ENCODE data around the gene TFB2M. TPM values are rescaled to one million over a fixed set of nuclear protein-coding genes. Genes with fewer than 3 reads are reported as not detected.
"Not testable (repeated sequence)": the region's sequence is repeated elsewhere in the genome, so short reads cannot be mapped to it uniquely, and the experiment has no call there.

TFB2M gene, protein sequence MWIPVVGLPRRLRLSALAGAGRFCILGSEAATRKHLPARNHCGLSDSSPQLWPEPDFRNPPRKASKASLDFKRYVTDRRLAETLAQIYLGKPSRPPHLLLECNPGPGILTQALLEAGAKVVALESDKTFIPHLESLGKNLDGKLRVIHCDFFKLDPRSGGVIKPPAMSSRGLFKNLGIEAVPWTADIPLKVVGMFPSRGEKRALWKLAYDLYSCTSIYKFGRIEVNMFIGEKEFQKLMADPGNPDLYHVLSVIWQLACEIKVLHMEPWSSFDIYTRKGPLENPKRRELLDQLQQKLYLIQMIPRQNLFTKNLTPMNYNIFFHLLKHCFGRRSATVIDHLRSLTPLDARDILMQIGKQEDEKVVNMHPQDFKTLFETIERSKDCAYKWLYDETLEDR
- 10 to 100 TPM in 1 of 3 donors, 1 to 10 TPM in 2; 8.8 to 12.7 (median 9.6) TPM for polyA plus RNA-seq

DNA sequence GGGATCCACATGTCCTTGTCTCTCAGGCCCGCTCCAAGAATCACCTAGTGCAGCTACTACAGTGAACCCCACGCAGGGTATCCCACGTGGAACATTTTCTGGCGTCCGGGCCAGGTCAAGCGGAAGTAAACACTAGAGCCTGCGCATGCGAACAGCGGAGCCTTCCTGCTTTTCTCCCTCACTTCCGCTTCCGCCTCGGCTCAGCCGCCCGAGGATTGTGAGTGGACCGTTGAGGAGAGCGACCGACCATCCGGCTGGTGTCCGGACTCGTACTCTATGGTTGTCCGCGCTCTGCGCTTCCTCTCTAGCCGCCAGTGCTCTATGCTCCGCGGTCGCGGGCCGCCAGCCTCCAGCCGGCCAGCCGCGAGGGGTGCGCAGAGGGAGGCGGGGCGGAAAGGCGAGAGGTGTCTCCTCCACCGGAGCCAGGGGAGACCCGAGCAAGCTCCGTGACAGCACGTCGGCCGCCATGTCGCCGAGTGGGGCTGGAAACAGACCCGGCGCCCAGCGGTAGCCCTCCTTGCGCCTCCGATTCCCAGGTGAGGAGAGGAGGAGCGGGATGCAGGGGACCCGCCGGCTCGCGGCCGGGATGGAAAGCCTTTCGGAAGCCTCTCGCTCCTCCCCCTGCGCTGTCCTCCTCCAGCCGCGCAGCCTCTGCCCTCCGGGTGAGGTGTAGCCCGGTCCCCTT is at the start of gene TFB2M, which contains the start of gene CNST:
TSS of gene TFB2M (minus strand) at position 134 of the 685 bp plus-strand sequence. CDS start at position 11, 123 bp downstream.
TSS of gene CNST (plus strand) at position 329 of the 685 bp plus-strand sequence. CDS start 25,107 bp downstream, outside the sequence.
- 0 to 1% (median 1%) methylated on average over 53 to 62 of the region's 62 CpGs for WGBS, 3 donors
- peak within 1 kb of the TSS; percentile 63 for H3K27ac ChIP-seq (ENCODE audit: low read depth, low read length)

DNA sequence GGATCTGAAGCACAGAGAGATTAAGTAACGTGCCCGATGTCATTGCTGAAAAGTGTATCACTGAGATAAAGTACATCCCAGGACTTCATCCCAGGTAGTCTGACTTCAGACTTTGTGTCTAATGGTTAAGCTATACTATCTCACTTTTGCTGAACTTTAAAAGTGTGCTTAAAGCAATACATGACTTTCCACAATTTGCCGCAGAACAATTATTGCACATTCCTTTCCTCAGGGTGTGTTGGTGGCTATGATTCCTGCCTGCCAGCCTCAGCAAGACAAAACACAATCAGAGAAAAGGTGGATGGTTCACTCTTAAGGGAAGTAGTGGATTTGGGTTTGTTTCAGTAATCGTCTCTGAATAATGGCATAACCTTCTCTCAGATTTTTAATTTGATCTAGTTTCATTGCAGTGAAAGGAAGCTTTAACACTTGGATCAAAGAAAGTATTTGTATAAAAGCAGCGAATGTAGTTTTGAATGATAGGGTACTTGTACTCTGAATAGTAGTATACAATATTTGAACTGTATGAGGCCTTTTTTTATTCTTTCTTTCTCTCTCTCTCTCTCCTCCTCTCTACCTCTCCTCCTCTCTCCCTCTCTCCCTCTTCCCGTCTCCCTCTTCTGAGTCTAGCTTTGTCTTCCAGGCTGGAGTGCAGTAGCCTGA is 47.2 kb upstream of the TFB2M start:
- 77 to 90% (median 83%) methylated on average over 6 of the region's 6 CpGs for WGBS, 3 donors
- no peak overlapping the region for H3K27ac ChIP-seq (ENCODE audit: low read depth, low read length)

DNA sequence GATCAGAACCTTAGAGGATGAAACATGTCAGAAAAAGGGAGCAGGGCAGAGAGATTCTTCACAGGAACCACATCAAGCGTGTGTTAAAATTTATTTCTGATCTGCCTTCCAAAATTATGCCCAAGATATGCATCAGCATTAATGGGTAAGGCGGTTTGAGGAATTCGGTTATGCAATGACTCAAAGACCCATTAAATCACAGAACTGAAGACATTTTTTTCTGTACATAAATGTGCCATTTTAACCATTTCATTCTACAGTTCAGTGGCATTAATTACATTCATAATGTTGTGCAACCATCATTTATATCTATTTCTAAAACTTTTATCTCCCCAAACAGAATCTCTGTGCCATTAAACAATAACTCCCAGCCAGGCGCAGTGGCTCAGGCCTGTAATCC is 43.6 kb upstream of the TFB2M start:
- no peak overlapping the region for H3K27ac ChIP-seq (ENCODE audit: low read depth, low read length)
- WGBS, 3 donors: 62 to 92% (median 65%) methylated on average over 4 of the region's 4 CpGs

DNA sequence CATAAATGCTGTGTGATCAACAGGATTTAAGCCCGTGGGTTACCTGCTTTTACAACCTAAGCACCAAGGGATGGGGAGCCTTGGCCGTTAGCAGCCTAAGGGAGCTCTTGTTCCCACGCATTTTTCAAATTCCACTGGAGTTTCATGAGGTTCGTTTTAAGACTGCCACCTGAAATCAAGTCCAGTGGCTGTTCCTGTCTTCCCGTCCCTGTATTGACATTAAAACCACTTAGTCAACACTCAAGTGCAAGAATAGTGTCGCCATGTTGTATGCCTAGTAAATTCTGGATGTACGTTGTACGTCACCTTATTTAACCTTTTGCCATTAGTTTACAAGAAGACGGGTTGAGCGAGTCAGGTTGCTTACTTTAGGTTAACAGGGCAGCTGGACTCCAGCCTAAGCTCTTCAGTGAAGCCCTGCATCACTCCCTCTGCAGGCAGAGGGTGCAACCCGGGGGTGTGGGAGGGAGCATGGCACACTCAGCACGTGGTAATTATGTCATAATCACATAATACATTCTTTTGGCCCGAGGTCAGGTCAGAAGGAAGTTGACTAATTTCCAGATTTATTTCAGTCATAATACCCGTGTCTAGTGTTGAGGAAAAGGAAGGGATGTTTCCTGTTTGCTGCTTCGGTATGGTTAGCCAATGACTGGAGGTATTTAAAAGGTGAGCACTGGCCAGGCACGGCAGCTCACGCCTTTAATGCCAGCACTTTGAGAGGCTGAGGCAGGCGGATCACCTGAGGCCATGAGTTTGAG is 42.7 kb upstream of the TFB2M start:
- WGBS, 3 donors: 22 to 33% (median 29%) methylated on average over 18 of the region's 18 CpGs
- H3K27ac ChIP-seq (ENCODE audit: low read depth, low read length): no peak overlapping the region

DNA sequence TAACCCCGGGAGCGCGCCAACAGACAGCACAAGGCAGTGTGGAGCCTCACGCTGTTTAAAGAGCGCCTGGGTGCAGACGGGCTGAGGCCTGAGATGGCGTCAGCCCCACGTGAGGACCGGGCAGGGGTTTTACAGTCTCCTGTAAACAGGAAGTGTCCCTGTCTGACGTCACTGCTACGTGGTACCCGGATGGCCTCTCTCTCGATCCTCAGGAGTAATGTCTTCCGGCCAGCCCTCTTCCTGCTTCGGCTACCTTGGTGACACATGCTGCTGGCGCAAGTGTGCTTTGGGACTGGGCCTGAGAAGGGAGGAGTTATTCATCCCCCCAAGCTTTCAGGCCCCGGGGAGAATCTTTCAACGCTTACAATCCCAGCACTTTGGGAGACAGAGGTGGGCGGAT is 41.4 kb upstream of the TFB2M start:
- WGBS, 3 donors: 78 to 93% (median 79%) methylated on average over 19 of the region's 19 CpGs
- no peak overlapping the region for H3K27ac ChIP-seq (ENCODE audit: low read depth, low read length)

DNA sequence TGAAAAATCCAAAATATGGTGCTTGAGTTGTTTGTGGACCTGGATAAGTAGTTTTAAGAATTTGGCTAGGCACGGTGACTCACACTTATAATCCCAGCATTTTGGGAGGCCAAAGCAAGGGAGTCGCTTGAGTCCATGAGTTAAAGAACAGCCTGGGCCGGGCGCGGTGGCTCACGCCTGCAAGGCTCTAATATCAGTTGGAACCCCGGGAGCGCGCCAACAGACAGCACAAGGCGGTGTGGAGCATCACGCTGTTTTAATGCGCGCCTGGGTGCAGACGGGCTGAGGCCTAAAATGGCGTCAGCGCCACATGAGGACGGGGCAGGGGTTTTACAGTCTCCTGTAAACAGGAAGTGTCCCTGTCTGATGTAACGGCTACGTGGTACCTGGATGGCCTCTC is 39.2 kb upstream of the TFB2M start:
- 96 to 99% (median 99%) methylated on average over 19 of the region's 19 CpGs for WGBS, 3 donors
- H3K27ac ChIP-seq (ENCODE audit: low read depth, low read length): not testable (repeated sequence)

DNA sequence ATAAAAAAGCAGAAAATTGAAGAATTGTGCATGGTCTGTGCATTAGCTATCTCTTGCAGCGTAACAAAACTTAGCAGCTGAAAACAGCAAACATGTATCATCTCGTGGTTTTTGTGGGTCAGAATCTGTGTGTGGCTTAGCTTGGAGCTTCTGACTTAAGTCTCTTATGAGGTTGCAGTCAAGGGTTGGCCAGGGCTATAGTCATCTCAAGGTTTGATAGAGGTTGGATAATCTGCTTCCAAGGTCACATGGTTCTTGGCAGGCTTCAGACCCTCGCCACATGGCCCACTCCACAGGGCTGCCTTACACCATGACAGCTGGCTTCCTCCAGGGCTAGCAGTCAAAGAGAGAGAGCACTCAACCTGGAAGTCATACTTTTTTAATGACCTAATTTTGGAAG is 36.1 kb upstream of the TFB2M start:
- WGBS, 3 donors: 79 to 88% (median 82%) methylated on average over 3 of the region's 3 CpGs
- H3K27ac ChIP-seq (ENCODE audit: low read depth, low read length): no peak overlapping the region

DNA sequence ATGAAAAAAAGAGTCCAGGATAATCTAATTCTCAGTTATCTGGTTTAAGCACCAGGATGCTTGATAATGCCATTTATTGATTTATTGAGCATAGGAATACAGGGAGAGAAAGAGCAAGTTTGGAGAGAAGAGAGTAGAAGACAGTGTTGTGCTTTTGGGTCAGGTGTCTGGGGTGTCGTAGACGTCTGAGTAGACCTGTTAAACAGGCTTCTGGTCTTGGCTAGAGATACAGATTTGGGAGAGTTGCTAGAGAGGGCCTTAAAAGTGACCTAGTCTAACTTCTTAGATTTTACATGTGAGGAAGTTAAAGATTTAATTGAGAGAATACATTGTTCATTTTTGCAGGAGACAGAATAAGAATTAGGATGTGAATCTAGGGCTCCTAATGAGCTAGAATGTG is 34.5 kb upstream of the TFB2M start:
- 50 to 94% (median 87%) methylated on average over 2 of the region's 2 CpGs for WGBS, 3 donors
- H3K27ac ChIP-seq (ENCODE audit: low read depth, low read length): no peak overlapping the region

DNA sequence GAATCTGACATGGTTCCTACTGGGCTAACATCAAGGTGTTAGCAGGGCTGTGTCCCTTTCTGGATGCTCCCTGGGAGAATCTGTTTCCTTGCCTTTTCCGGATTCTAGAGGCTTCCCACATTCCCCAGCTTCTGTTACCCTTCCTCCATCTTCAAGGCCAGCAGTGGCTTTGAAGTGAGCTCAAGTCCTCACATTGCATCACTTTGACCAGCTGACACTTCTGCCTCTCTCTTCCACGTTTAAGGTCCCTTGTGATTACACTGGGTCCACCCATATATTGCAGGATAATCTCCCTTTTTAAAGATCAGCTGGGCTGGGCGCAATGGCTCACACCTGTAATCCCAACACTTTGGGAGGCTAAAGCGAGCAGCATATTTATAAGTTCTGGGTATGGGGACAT is 33.3 kb upstream of the TFB2M start:
- WGBS, 3 donors: 71 to 75% (median 73%) methylated on average over 4 of the region's 4 CpGs
- no peak overlapping the region for H3K27ac ChIP-seq (ENCODE audit: low read depth, low read length)

DNA sequence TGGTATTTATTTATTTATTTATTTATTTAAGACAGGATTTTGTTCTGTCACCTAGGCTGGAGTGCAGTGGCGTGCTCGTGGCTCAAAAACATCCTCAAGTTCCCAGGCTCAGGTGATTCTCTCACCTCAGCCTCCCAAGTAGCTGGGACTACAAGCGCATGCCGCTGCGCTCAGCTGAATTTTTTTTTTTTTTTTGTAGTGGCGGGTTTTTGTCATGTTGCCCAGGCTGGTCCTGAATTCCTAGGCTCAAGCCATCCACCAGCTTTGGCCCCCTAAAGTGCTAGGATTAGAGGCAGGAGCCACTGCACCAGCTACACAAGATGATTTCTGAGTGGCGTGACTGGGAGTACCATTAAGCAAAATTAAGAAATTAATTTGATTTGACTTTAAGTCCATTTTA is 31.9 kb upstream of the TFB2M start:
- 96 to 99% (median 98%) methylated on average over 7 of the region's 7 CpGs for WGBS, 3 donors

DNA sequence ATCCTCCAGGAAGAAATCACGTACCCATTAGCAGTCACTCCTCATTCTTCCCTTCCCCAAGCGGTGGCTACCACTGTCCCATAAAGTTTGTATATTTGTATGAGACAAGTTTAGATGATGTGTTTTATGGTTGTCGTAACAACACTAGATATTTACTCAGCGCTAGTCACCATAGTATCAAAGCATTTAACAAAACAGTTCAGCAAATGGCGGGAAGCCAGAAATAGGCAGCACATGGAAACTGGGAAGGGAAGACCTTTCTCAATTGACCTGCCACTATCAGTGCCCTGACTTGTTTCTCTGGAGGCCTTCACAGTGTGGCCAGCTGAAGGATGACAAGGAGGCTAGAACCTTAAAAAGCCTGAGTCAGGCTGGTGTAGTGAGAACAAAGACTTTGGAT is 31.3 kb upstream of the TFB2M start:
- no peak overlapping the region for H3K27ac ChIP-seq (ENCODE audit: low read depth, low read length)
- WGBS, 3 donors: 58 to 77% (median 60%) methylated on average over 5 of the region's 5 CpGs

More for the DNA sequence above, 31.9 kb upstream of the TFB2M start:
- H3K27ac ChIP-seq (ENCODE audit: low read depth, low read length): no peak overlapping the region

DNA sequence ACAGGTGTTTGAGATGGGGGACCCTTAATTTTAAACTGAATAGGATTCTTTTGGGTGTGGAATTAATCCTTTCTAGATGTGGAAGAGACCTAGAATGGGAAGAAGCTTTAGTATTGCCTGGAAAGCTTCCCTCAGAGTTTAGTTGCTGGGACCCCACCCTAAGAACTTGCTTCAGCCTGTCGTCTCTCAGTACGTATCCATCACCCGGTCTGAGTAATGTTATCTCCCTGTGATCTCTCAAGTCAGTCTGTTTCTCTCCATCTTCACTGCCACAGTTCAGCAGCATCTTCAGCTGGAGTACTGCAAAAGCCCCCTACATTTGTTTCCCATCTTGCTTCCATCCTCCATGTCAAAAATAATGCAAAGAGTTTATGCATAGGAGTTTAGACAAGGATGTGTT is 29.1 kb upstream of the TFB2M start:
- 77 to 92% (median 85%) methylated on average over 3 of the region's 3 CpGs for WGBS, 3 donors
- H3K27ac ChIP-seq (ENCODE audit: low read depth, low read length): no peak overlapping the region

DNA sequence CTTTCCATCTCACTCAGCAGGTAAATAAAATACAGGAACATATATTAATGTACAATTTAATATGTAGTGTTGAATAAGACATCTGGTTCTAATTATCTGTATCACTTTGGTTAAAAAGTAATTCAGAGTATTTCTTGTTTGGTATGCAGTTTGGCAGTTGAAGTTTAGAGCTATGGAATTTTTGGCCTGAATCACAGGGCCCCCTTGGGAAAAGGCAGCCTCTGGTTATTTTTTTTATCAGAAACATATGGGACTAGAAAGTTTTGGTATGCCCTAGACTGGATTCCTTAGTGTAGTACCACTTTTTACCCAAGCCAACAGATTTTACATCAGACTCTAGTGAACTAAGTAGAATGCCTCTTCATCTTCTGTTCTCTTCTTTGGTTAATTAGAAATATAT is 26.6 kb upstream of the TFB2M start:
- H3K27ac ChIP-seq (ENCODE audit: low read depth, low read length): no peak overlapping the region

DNA sequence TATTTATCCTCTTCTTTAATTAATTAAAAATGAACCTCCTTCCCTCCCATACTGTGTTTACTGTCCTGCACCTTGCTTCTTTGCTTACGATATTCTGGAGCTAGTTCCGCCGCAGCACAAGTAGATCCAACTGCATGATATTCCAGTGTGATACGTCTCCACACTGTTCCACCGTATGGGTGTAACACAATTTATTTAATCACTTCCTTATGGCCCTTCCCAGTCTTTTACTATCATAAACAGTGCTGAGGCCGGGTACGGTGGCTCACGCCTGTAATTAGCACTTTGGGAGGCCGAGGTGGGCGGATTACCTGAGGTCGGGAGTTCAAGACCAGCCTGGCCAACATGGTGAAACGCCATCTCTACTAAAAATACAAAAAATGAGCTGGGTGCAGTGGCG is 25.9 kb upstream of the TFB2M start:
- WGBS, 3 donors: 87 to 93% (median 92%) methylated on average over 13 of the region's 13 CpGs
- H3K27ac ChIP-seq (ENCODE audit: low read depth, low read length): no peak overlapping the region

DNA sequence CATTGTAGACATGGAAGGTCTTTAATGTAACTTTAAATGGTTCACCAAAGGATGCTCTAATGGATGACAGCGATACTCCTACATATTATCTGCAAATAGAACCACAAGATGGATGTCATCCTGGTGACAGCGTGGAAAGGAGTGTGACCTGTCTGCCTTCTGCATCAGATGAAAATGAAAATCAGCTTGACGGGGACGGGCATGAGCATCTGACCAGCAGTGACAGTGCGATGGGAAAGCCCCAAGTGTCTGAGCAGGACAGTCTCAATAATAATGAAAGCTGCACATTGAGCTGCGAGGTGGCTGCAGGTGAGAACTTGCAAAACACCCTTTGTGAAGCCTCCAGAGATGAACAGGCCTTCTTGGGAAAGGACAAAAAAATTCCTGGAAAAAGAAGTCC is 25.4 kb upstream of the TFB2M start:
- no peak overlapping the region for H3K27ac ChIP-seq (ENCODE audit: low read depth, low read length)
- WGBS, 3 donors: 92 to 97% (median 95%) methylated on average over 6 of the region's 6 CpGs

DNA sequence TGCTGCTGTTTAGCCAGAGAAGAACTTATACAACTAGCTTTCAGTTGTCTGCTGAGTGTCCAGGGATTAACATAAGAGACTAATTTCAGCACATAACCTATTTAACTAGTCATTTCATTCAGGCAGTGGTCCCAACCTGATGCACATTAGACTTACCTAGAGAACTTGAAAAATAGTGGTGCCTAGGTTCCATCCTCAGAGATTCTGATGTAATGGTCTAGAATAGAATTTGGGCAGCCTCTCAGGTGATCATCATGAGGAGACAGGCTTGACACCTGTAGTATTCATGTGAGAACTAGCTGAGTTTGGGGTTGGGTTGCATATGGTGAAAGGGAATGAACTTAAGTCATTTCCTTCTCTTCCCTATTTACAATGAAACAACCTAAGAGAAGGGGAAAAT is 25.0 kb upstream of the TFB2M start:
- H3K27ac ChIP-seq (ENCODE audit: low read depth, low read length): no peak overlapping the region

DNA sequence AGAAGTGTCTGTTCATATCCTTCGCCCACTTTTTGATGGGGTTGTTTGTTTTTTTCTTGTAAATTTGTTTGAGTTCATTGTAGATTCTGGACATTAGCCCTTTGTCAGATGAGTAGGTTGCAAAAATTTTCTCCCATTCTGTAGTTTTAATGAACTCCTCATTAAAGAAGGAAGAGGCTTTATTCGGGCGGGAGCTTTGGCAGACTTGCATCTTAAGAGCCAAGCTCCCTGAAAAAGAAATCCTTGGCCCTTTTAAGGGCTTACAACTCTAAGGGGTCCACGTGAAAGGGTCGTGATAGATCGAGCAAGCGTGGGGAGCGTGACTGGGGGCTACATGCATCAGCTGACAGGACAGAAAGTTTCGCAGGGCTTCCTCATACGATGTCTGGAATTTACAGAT is 23.9 kb upstream of the TFB2M start:
- not testable (repeated sequence) for H3K27ac ChIP-seq (ENCODE audit: low read depth, low read length)
- 95 to 98% (median 96%) methylated on average over 9 of the region's 10 CpGs for WGBS, 3 donors

DNA sequence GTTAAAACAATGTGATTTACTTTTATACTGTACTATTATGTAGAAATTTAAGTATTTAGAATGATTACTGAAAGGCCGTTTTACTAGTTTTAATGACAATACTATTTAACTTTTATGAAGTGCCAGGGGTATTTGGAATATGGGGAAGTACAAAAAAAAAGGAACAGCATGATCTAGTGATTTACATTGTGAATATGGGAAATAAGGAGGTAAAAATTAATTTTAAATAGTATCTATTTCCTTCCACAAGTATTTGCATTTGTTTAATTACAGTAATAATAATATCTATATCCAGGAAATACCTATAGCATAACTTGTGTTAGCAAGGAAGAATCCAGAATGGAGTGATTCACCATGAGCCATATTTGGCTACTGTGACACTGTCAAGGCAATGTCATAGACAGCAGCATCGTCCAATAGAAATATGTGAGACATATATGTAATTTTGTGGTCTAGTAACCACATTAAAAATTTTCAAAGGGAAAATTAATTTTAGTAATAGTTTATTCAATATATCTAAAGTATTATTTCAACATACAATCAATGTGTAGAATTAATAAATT is 22.2 kb upstream of the TFB2M start:
- H3K27ac ChIP-seq (ENCODE audit: low read depth, low read length): no peak overlapping the region
- WGBS, 3 donors: 64 to 76% (median 68%) methylated on average over 2 of the region's 2 CpGs
